Measurements from ENCODE around the gene DYRK1A. TPM values are rescaled to one million over a fixed set of nuclear protein-coding genes. Genes with fewer than 3 reads are reported as not detected.

Gene DYRK1A
- total RNA-seq, result 189 TPM

GRCh38 chr21:37366482-37367316 lies at the start of gene DYRK1A:
Gene DYRK1A, plus strand, starts transcription at chr21:37366773. Its CDS starts 53,602 bp downstream, at chr21:37420375.

Other genes starting within 250 kb of the DYRK1A start
- 65.7 TPM for gene VPS26C, start 99.4 kb upstream of the DYRK1A start, total RNA-seq